K562 (cell line): ENCODE data around the gene GFM2. TPM values are rescaled to one million over a fixed set of nuclear protein-coding genes. Genes with fewer than 3 reads are reported as not detected.
A peak's percentile ranks its signal among the peaks of the same experiment; 100 is the strongest.

Source experiments
- CEBPB ChIP-seq: fragments of 450-650 bp; IDR thresholded peaks from 2 replicates; pipeline ENCODE4 v1.6.1; 2016; ENCODE audit warnings: missing genetic modification characterization, missing compliant biosample characterization
- E2F1 ChIP-seq: sonication (generic); formaldehyde crosslinking; IDR thresholded peaks from 2 replicates; pipeline ENCODE4 v1.8.1; 2023; ENCODE audit warnings: mild to moderate bottlenecking, missing genetic modification reagents, moderate library complexity
- FIP1L1 ChIP-seq: fragments of 200-400 bp; formaldehyde crosslinking; IDR thresholded peaks from 2 replicates; pipeline ENCODE4 v1.6.1; 2018; ENCODE audit warnings: mild to moderate bottlenecking, low read depth, low read length; ENCODE audit not compliant: poor library complexity, severe bottlenecking
- MBD1 ChIP-seq: fragments of 250-450 bp; sonication (Bioruptor Pico); IDR thresholded peaks from 2 replicates; pipeline ENCODE4 v1.8.0; 2022; ENCODE audit warnings: inconsistent platforms
- RBM34 ChIP-seq: fragments of 200-400 bp; formaldehyde crosslinking; IDR thresholded peaks from 2 replicates; pipeline ENCODE4 v1.6.1; 2018; ENCODE audit warnings: low read length, borderline replicate concordance; ENCODE audit not compliant: insufficient read depth
- SAP30 ChIP-seq: fragments of 200-600 bp; sonication (generic); IDR thresholded peaks from 2 replicates; pipeline ENCODE4 v1.6.1; 2012; ENCODE audit warnings: borderline replicate concordance, low read depth, mild to moderate bottlenecking, moderate library complexity, low read length, control low read depth, inconsistent platforms; ENCODE audit not compliant: insufficient read depth, poor library complexity, severe bottlenecking
- SMAD3 ChIP-seq: fragments of 450-650 bp; formaldehyde crosslinking; conservative IDR thresholded peaks from 2 replicates; pipeline ENCODE4 v1.4.0; 2020; ENCODE audit warnings: mild to moderate bottlenecking
- THAP12 ChIP-seq: fragments of 250-450 bp; sonication (Bioruptor Pico); IDR thresholded peaks from 2 replicates; pipeline ENCODE4 v1.9.0; 2021; ENCODE audit warnings: mild to moderate bottlenecking, inconsistent platforms
- USF2 ChIP-seq: sonication (generic); formaldehyde crosslinking; IDR thresholded peaks from 2 replicates; pipeline ENCODE4 v1.5.0; 2020; ENCODE audit warnings: missing genetic modification reagents
- polyA plus RNA-seq, 8 experiments: library from polyadenylated mRNA; depleted of rRNA in 4 of 8; stranded (reverse) in 5 of 8; unstranded in 3 of 8; fragments of >200 nt; fragmentation: Nextera tagmentation in 2 of 8; fragmentation: Illumina TruSeq in 1 of 8; extraction: Ambion mirVana in 2 of 8; extraction: Trizol in 1 of 8; gene quantifications; 2 replicates each; pipeline versions ENCODE4 v1.2.1 to v1.2.3, GENCODE V29; 2011 to 2014; ENCODE audit warnings: inconsistent platforms in 1 of 8, missing spikeins in 1 of 8
- total RNA-seq, 7 experiments: library from RNA; depleted of rRNA in 6 of 7; stranded (reverse); fragments of >200 nt in 6 of 7; fragmentation: Illumina TruSeq in 2 of 7; extraction: Trizol in 2 of 7; gene quantifications; 2 replicates each; pipeline versions ENCODE4 v1.2.1 to v1.2.3, GENCODE V29; 2011 to 2021; ENCODE audit warnings: low replicate concordance in 1 of 7

GFM2 gene
- total and polyA plus RNA-seq, 9 of the 15 experiments (the other 6 are each of a cell fraction or from before 2014, with no cell fraction given): 32.8 to 78.2 (median 52.5) TPM

GRCh38 chr5:74684900-74685851, 81.7 kb downstream of the GFM2 start, which contains the start of gene HEXB (continued):
- TF ChIP-seq MBD1 (CRISPR knock-in tag) (no peak), E2F1 (CRISPR knock-in tag) (peak; percentile 70), FIP1L1 (peak; percentile 26), USF2 (CRISPR knock-in tag) (peak; percentile 77), SAP30 (peak; percentile 79), SMAD3 (CRISPR knock-in tag) (no peak), RBM34 (no peak), THAP12 (CRISPR knock-in tag) (peak; percentile 75), CEBPB (tag) (no peak)
